Eye (tissue), 1 donor: ENCODE results near the gene NLRC4.
A peak's percentile ranks its signal among the peaks of the same experiment; 100 is the strongest.
"Not testable (repeated sequence)": the region's sequence is repeated elsewhere in the genome, so short reads cannot be mapped to it uniquely, and the experiment has no call there.

Source experiments
- DNase-seq: peaks from one replicate; pipeline ENCODE4 v3.0.0-alpha.2; 2015

The NLRC4 gene

GRCh38 chr2:32264422-32265105, at the start of gene NLRC4:
TSS of gene NLRC4 (minus strand) at chr2:32264886. CDS start at chr2:32256775, 8,111 bp downstream.
- DNase-seq = no peak

GRCh38 chr2:32310577-32310976, 45.9 kb upstream of the NLRC4 start:
- no peak for DNase-seq

- not testable (repeated sequence) for DNase-seq
Observed at GRCh38 chr2:32293966-32294562, 29.4 kb upstream of the NLRC4 start.

- DNase-seq = not testable (repeated sequence)
Observed at GRCh38 chr2:32293493-32293892, 28.8 kb upstream of the NLRC4 start.

- DNase-seq = no peak
Observed at GRCh38 chr2:32291746-32292145, 27.1 kb upstream of the NLRC4 start.

GRCh38 chr2:32290000-32290339, 25.3 kb upstream of the NLRC4 start:
- no peak for DNase-seq

- no peak for DNase-seq
Observed at GRCh38 chr2:32289165-32289999, 24.7 kb upstream of the NLRC4 start.

- DNase-seq = no peak
Observed at GRCh38 chr2:32284321-32284720, 19.6 kb upstream of the NLRC4 start.

- no peak for DNase-seq
Observed at GRCh38 chr2:32278478-32278853, 13.8 kb upstream of the NLRC4 start.

GRCh38 chr2:32277674-32278477, 13.2 kb upstream of the NLRC4 start, which contains the start of gene YIPF4:
TSS of gene YIPF4 (plus strand) at chr2:32277904. CDS start at chr2:32278156, 252 bp downstream.
- DNase-seq = peak; percentile 99

- DNase-seq = no peak
Observed at GRCh38 chr2:32277363-32277673, 12.6 kb upstream of the NLRC4 start.

- not testable (repeated sequence) for DNase-seq
Observed at GRCh38 chr2:32275790-32276189, 11.1 kb upstream of the NLRC4 start.

- DNase-seq = no peak
Observed at GRCh38 chr2:32274289-32274688, 9.6 kb upstream of the NLRC4 start.

- no peak for DNase-seq
Observed at GRCh38 chr2:32272279-32272678, 7.6 kb upstream of the NLRC4 start.

- DNase-seq = no peak
Observed at GRCh38 chr2:32271063-32271462, 6.4 kb upstream of the NLRC4 start.

GRCh38 chr2:32262105-32262504, 2.6 kb downstream of the NLRC4 start:
- no peak for DNase-seq

- DNase-seq = no peak
Observed at GRCh38 chr2:32260376-32260775, 4.3 kb downstream of the NLRC4 start.

- DNase-seq = no peak
Observed at GRCh38 chr2:32258242-32258641, 6.4 kb downstream of the NLRC4 start.

GRCh38 chr2:32250290-32250689, 14.4 kb downstream of the NLRC4 start:
- DNase-seq = no peak

- DNase-seq = no peak
Observed at GRCh38 chr2:32249731-32250236, 14.9 kb downstream of the NLRC4 start.

GRCh38 chr2:32248299-32248698, 16.4 kb downstream of the NLRC4 start:
- no peak for DNase-seq

GRCh38 chr2:32246911-32247310, 17.8 kb downstream of the NLRC4 start:
- no peak for DNase-seq

- DNase-seq = no peak
Observed at GRCh38 chr2:32242331-32242730, 22.4 kb downstream of the NLRC4 start.
